ENCODE measurements around the gene ACE2.
A peak's percentile ranks its signal among the peaks of the same experiment; 100 is the strongest.

The ACE2 gene

GRCh38 chrX:15600049-15600448, 711 bp downstream of the ACE2 start:
- DNase-seq (ENCODE audit: extremely low read depth, insufficient read length): no peak
- no peaks in the 10 kb centered on the region for H3K27me3 ChIP-seq (replicated peaks; ENCODE audit: control insufficient read depth, insufficient read depth, low read length)
- no peaks in the 10 kb centered on the region for H3K36me3 ChIP-seq (ENCODE audit: control insufficient read depth, insufficient read depth, low read length)
- TF ChIP-seq CTCF (IDR thresholded peaks at IDR 0.05; ENCODE audit: insufficient read depth, low read length, poor library complexity, severe bottlenecking): no peak
- no peak overlapping the region for H3K4me3 ChIP-seq (replicated peaks; ENCODE audit: low read depth, low read length)

- H3K27me3 ChIP-seq (replicated peaks; ENCODE audit: control insufficient read depth, insufficient read depth, low read length): no peaks in the 10 kb centered on the region
- H3K4me3 ChIP-seq (replicated peaks; ENCODE audit: low read depth, low read length): no peak overlapping the region
- H3K36me3 ChIP-seq (ENCODE audit: control insufficient read depth, insufficient read depth, low read length): no peaks in the 10 kb centered on the region
- DNase-seq (ENCODE audit: extremely low read depth, insufficient read length): no peak
- TF ChIP-seq CTCF (IDR thresholded peaks at IDR 0.05; ENCODE audit: insufficient read depth, low read length, poor library complexity, severe bottlenecking): no peak
Measured at GRCh38 chrX:15599461-15599860, 1.3 kb downstream of the ACE2 start.

GRCh38 chrX:15598026-15598425, 2.7 kb downstream of the ACE2 start:
- Histone ChIP-seq H3K27me3 (replicated peaks; ENCODE audit: control insufficient read depth, insufficient read depth, low read length) (no peaks in the 10 kb centered on the region), H3K4me3 (replicated peaks; ENCODE audit: low read depth, low read length) (no peak overlapping the region), H3K36me3 (ENCODE audit: control insufficient read depth, insufficient read depth, low read length) (no peaks in the 10 kb centered on the region)
- no peak for DNase-seq (ENCODE audit: extremely low read depth, insufficient read length)
- TF ChIP-seq CTCF (IDR thresholded peaks at IDR 0.05; ENCODE audit: insufficient read depth, low read length, poor library complexity, severe bottlenecking): no peak

- H3K27me3 ChIP-seq (replicated peaks; ENCODE audit: control insufficient read depth, insufficient read depth, low read length): no peaks in the 10 kb centered on the region
- H3K36me3 ChIP-seq (ENCODE audit: control insufficient read depth, insufficient read depth, low read length): no peaks in the 10 kb centered on the region
- peak; percentile 15 for TF ChIP-seq CTCF (IDR thresholded peaks at IDR 0.05; ENCODE audit: insufficient read depth, low read length, poor library complexity, severe bottlenecking)
- no peak for DNase-seq (ENCODE audit: extremely low read depth, insufficient read length)
- no peak overlapping the region for H3K4me3 ChIP-seq (replicated peaks; ENCODE audit: low read depth, low read length)
Measured at GRCh38 chrX:15594371-15594770, 6.4 kb downstream of the ACE2 start.

GRCh38 chrX:15579778-15580747, 20.7 kb downstream of the ACE2 start:
- H3K36me3 ChIP-seq (ENCODE audit: control insufficient read depth, insufficient read depth, low read length): no peaks in the 10 kb centered on the region
- no peak for TF ChIP-seq CTCF (IDR thresholded peaks at IDR 0.05; ENCODE audit: insufficient read depth, low read length, poor library complexity, severe bottlenecking)

More at GRCh38 chrX:15579778-15580747, 20.7 kb downstream of the ACE2 start:
- DNase-seq (ENCODE audit: extremely low read depth, insufficient read length): no peak
- Histone ChIP-seq H3K4me3 (replicated peaks; ENCODE audit: low read depth, low read length) (no peak overlapping the region), H3K27me3 (replicated peaks; ENCODE audit: control insufficient read depth, insufficient read depth, low read length) (no peaks in the 10 kb centered on the region)

Data from GM06990 (cell line).